ENCODE data around the gene CAP1.
"Not testable (repeated sequence)": the region's sequence is repeated elsewhere in the genome, so short reads cannot be mapped to it uniquely, and the experiment has no call there.

CAP1 gene

GRCh38 chr1:40032240-40032891 is 8.2 kb upstream of the CAP1 start:
- ATAC-seq: peak in 1 of 2 donors; percentile 49

DNA sequence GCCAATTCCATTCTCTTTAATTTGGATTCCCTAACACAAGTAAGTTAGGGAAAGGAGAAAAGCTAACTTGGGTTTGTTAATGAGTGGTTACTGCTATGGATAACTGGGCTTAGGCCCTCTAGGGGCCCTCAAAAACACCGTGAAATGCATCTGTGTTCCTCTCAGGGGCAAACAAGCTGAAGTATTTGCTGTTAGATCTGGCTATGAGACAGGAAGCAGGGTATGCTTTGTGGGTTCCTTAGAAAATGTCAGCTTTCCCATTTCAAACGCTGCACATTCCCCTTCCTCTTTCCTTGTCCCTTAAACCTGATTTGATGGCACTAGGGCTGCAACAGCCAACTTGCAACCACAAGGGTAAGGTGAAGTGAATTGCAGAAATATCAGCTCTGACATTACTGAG is 5.7 kb upstream of the CAP1 start:
- ATAC-seq: no peak

DNA sequence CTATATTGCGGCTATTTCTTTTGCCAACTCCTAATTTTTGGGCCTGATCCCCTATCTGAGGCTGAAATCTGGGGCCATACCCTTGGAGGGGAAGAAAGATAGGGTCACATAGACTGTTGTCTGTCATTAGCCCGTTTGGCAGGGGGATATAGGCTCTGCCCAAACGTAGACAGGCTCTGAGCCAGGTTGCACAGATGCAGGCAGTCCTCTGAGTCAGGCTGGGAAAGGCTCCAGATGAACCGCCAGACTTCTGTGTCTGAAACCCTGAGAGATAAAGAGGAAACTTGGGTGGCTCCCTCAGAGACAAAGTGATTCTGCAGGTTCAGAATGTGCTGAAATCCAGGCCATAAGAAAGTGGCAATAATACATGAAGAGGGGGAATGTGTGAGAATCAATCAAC is 4.0 kb upstream of the CAP1 start:
- no peak for ATAC-seq

- not testable (repeated sequence) for ATAC-seq
Observed at GRCh38 chr1:40037254-40037653, 3.3 kb upstream of the CAP1 start.

GRCh38 chr1:40038697-40039096 is 1.8 kb upstream of the CAP1 start:
- no peak for ATAC-seq

GRCh38 chr1:40039245-40039756 is 1.2 kb upstream of the CAP1 start:
- no peak for ATAC-seq

GRCh38 chr1:40039757-40040510 is 595 bp upstream of the CAP1 start:
- ATAC-seq: peak; percentile 18 to 26

- ATAC-seq: no peak
Observed at GRCh38 chr1:40041466-40041838, 923 bp downstream of the CAP1 start.

DNA sequence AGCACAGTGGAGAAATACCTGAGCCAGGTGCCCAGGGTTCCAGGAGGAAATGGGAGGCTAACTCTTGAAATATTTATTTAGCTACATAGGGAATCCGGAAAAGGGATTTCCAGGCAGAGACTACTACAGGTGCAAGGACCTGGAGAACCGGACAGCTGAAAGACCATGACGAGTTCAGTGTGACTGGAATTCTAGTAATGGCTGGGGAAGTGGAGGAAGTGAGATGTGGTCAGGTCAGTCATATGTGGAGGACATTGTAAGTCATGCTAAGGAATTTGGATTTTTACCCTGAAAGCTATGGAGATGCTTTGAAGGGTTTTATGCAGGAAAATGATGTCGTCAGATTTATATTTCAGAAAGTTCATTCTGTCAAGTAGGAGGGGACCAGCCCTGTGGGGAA is 1.8 kb downstream of the CAP1 start:
- ATAC-seq: no peak

GRCh38 chr1:40044110-40044509 is 3.6 kb downstream of the CAP1 start:
- no peak for ATAC-seq

- ATAC-seq: no peak
Observed at GRCh38 chr1:40045182-40045581, 4.7 kb downstream of the CAP1 start.

- ATAC-seq: no peak
Observed at GRCh38 chr1:40045766-40046165, 5.2 kb downstream of the CAP1 start.

GRCh38 chr1:40047276-40047675 is 6.7 kb downstream of the CAP1 start:
- no peak for ATAC-seq

GRCh38 chr1:40047769-40048168 is 7.2 kb downstream of the CAP1 start:
- peak; percentile 65 to 66 for ATAC-seq

GRCh38 chr1:40049725-40050124 is 9.2 kb downstream of the CAP1 start:
- peak; percentile 24 to 44 for ATAC-seq

- ATAC-seq: no peak
Observed at GRCh38 chr1:40050863-40051262, 10.3 kb downstream of the CAP1 start.

- no peak for ATAC-seq
Observed at GRCh38 chr1:40053138-40053887, 12.8 kb downstream of the CAP1 start.

DNA sequence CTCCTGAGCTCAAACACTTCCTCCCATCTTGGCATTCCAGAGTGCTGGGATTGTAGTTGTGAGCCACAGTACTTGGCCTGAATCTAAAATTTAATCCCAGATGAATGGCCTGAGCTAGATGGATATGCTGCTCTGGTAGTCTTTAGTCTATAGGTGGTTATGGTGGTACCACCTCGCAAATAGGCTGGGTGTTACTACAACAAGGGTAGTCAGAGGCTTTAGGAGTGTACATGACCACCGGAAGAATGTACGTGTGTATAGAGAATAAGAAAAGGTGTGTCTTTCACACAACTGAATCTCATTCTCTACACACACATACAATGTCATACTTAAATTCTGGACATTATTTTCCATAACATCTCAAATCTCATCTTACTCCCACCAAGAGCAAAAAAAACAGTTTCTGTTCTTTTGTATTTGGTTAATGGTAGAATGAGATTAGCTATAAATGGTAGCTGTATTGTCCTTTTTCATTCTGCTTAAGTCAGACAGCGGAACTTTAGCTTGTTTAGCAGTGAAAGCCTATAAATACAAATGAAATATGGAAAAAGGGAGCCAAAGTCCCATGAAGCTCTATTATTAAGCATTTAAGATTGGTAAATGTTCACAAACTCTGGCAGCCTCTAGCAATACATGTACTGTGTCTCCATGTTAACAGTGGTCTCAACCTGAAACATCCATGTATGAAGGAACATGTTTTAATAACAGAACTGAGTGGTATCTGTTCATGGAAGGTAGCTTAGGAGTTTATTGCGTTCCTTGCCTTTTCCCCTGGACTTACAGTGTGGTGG is 16.2 kb downstream of the CAP1 start:
- no peak for ATAC-seq

GRCh38 chr1:40057310-40058030 is 16.9 kb downstream of the CAP1 start:
- ATAC-seq: no peak

DNA sequence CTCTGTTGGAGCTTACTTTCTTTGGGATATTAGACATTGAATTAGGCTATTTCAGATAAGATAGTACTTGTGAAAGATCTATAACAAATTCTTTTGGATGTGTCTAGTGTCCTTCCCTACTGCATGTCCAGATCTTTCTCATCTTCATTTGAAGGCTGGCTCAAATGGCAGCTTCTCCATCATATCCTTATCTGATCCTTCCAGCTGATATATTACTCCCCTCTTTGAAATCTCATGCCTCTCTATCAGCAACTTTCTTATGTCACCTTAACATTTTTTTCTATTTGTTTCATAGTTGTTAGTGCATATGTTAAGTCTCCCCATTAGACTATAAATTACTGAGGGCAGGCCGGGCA is 17.5 kb downstream of the CAP1 start:
- no peak for ATAC-seq

DNA sequence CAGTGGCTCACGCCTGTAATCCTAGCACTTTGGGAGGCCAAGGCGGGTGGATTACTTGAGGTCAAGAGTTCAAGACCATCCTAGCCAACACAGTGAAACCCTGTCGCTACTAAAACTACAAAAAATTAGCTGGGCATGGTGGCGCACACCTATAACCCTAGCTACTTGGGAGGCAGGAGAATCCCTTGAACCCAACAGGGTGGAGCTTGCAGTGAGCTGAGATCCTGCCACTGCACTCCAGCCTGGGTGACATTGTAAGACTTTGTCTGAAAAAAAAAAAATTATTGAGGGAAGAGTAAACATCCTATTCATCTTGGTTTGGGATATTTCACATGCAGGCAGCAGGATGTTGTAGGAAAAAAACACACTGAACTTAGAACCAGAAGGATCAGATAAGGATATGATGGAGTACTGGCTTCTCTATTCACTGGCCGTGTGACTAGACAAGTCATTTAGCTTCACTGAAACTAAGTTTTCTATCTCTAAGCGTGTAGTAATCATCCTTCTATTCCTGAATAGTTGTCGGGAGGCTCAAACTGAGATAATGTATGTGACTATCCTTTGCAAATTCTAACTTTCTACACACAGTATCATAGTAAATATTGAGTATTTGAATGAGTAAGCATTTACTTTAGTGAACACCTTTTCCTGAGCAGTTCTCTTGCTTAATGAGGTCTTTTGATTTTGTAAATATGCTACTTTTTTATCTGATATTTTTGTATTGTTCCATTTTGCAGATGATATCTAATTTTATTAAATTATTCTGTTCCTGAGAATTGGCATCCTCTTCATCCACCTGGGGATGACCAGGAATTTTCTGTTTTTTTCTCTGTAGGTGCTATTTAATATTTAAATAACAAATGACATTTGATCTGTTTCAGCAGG is 18.2 kb downstream of the CAP1 start:
- ATAC-seq: peak; percentile 44 to 55

Data from activated CD4-positive, CD25-positive, alpha-beta regulatory T cell treated with anti-CD3 and anti-CD28 coated beads, Interleukin-2, amount 50 U/mL, for 24 hours (primary cell).